Liver (tissue), 9 donors: ENCODE data around the gene DIPK1B. TPM values are rescaled to one million over a fixed set of nuclear protein-coding genes. Genes with fewer than 3 reads are reported as not detected.

Experiments used
- DNase-seq: peaks from one replicate; pipeline ENCODE4 v3.0.0-alpha.2; 2017; ENCODE audit warnings: low spot score
- H3K27ac ChIP-seq, 2 donors: one replicate each; pipeline ENCODE4 v1.7.0; 2013; ENCODE audit warnings: inconsistent platforms in 2 of 2, low read length in 2 of 2, control low read depth in 1 of 2, low read depth in 1 of 2, mild to moderate bottlenecking in 1 of 2
- H3K27me3 ChIP-seq, 4 donors: one replicate each; pipeline versions ENCODE4 v1.6.1 to v1.7.0; 2013; ENCODE audit warnings: low read length in 3 of 4, inconsistent platforms in 1 of 4, mild to moderate bottlenecking in 1 of 4, moderate library complexity in 1 of 4; ENCODE audit not compliant: control insufficient read depth in 4 of 4, insufficient read depth in 4 of 4
- H3K36me3 ChIP-seq, 4 donors: one replicate each; pipeline versions ENCODE4 v1.6.1 to v1.7.0; 2013; ENCODE audit warnings: low read length in 3 of 4, mild to moderate bottlenecking in 3 of 4, low read depth in 1 of 4, moderate library complexity in 1 of 4; ENCODE audit not compliant: control insufficient read depth in 4 of 4, insufficient read depth in 3 of 4
- H3K4me1 ChIP-seq, 4 donors: one replicate each; pipeline versions ENCODE4 v1.6.1 to v1.7.0; 2013; ENCODE audit warnings: low read length in 3 of 4, mild to moderate bottlenecking in 3 of 4, moderate library complexity in 1 of 4; ENCODE audit not compliant: control insufficient read depth in 4 of 4, insufficient read depth in 4 of 4
- H3K4me3 ChIP-seq, 3 donors: one replicate each; pipeline versions ENCODE4 v1.6.1 to v1.7.0; 2013; ENCODE audit warnings: low read length in 3 of 3, control low read depth in 1 of 3, low read depth in 1 of 3, mild to moderate bottlenecking in 1 of 3
- H3K9ac ChIP-seq, 2 donors: one replicate each; pipeline ENCODE4 v1.7.0; 2013; ENCODE audit warnings: low read length in 2 of 2, mild to moderate bottlenecking in 2 of 2, moderate library complexity in 2 of 2, control low read depth in 1 of 2, low read depth in 1 of 2
- H3K9me3 ChIP-seq, 4 donors: one replicate each; pipeline versions ENCODE4 v1.6.1 to v1.7.0; 2013; ENCODE audit warnings: low read length in 3 of 4; ENCODE audit not compliant: control insufficient read depth in 4 of 4
- EGR1 ChIP-seq, 2 donors: IDR thresholded peaks; 2 replicates each; pipeline ENCODE4 v1.6.1; 2016 to 2018; ENCODE audit warnings: antibody characterized with exemption in 2 of 2, low read depth in 2 of 2
- FOXA2 ChIP-seq: IDR thresholded peaks from 2 replicates; pipeline ENCODE4 v1.6.1; 2016; ENCODE audit warnings: antibody characterized with exemption
- HNF4A ChIP-seq, 2 donors: conservative IDR thresholded peaks; 2 replicates each; pipeline ENCODE4 v1.6.1; 2016; ENCODE audit warnings: antibody characterized with exemption in 2 of 2, mild to moderate bottlenecking in 2 of 2
- HNF4G ChIP-seq: IDR thresholded peaks from 2 replicates; pipeline ENCODE4 v1.6.1; 2016; ENCODE audit warnings: antibody characterized with exemption
- JUND ChIP-seq, 2 donors: IDR thresholded peaks; 2 replicates each; pipeline ENCODE4 v1.6.1; 2016; ENCODE audit warnings: antibody characterized with exemption in 2 of 2
- MAX ChIP-seq: IDR thresholded peaks from 2 replicates; pipeline ENCODE4 v1.6.1; 2016; ENCODE audit warnings: antibody characterized with exemption
- NR2F2 ChIP-seq: IDR thresholded peaks from 2 replicates; pipeline ENCODE4 v1.6.1; 2016; ENCODE audit warnings: antibody characterized with exemption
- RAD21 ChIP-seq, 2 donors: IDR thresholded peaks; 2 replicates each; pipeline ENCODE4 v1.6.1; 2016; ENCODE audit warnings: antibody characterized with exemption in 2 of 2, mild to moderate bottlenecking in 2 of 2
- REST ChIP-seq: IDR thresholded peaks from 2 replicates; pipeline ENCODE4 v1.6.1; 2016; ENCODE audit warnings: antibody characterized with exemption, mild to moderate bottlenecking
- RXRA ChIP-seq, 2 donors: IDR thresholded peaks; 2 replicates each; pipeline ENCODE4 v1.6.1; 2017 to 2018; ENCODE audit warnings: antibody characterized with exemption in 2 of 2, mild to moderate bottlenecking in 1 of 2
- TAF1 ChIP-seq: conservative IDR thresholded peaks from 2 replicates; pipeline ENCODE4 v1.6.1; 2016; ENCODE audit warnings: antibody characterized with exemption, mild to moderate bottlenecking
- YY1 ChIP-seq: IDR thresholded peaks from 2 replicates; pipeline ENCODE4 v1.6.1; 2016; ENCODE audit warnings: antibody characterized with exemption, mild to moderate bottlenecking
- ZBTB33 ChIP-seq: IDR thresholded peaks from 2 replicates; pipeline ENCODE4 v1.6.1; 2016; ENCODE audit warnings: antibody characterized with exemption
- WGBS: extraction: QIAGEN DNeasy Blood & Tissue Kit; methylation state at CpG from one replicate; pipeline ENCODE4 v1.1.7; 2013; 5-methylcytosine and 5-hydroxymethylcytosine counted together
- polyA plus RNA-seq, 2 donors: library from polyadenylated mRNA; stranded (reverse) in 1 of 2; unstranded in 1 of 2; fragments of 200-250 nt in 1 of 2; fragments of >200 nt in 1 of 2; fragmentation: Nextera tagmentation in 1 of 2; extraction: Ambion mirVana in 1 of 2; gene quantifications; one replicate each; pipeline versions ENCODE4 v1.2.1 to v1.2.3, GENCODE V29; 2013 to 2015
- total RNA-seq, 2 donors: library from RNA; depleted of rRNA; stranded (reverse); fragments of >200 nt; gene quantifications; one replicate each; pipeline ENCODE4 v1.2.3, GENCODE V29; 2014
- donor health status: healthy.
- donor health status: healthy.
- donor health status: healthy.
- donor health status: healthy.
- donor health status: healthy.

DIPK1B gene
- total and polyA plus RNA-seq, 4 donors, result 2.3 to 19.7 (median 5.2) TPM

- H3K27ac ChIP-seq, result no peak overlapping the region
- peaks cover 0 to 29% (median 10%) of the 10 kb centered on the region in 4 donors for H3K4me1 ChIP-seq
- H3K4me3 ChIP-seq, result no peak overlapping the region
- no peak for DNase-seq
- TF ChIP-seq HNF4G, result no peak
- TF ChIP-seq JUND (IDR thresholded peaks at IDR 0.05), result no peak
- TF ChIP-seq ZBTB33, result no peak
- no peak for TF ChIP-seq NR2F2
- TF ChIP-seq MAX, result no peak
- TF ChIP-seq YY1, result no peak
- no peak for TF ChIP-seq RXRA (IDR thresholded peaks at IDR 0.05)
- no peak for TF ChIP-seq HNF4A (conservative IDR thresholded peaks at IDR 0.05)
- no peak for TF ChIP-seq TAF1
- WGBS, result 70% methylated on average over 20 of the region's 20 CpGs
- H3K36me3 ChIP-seq, result peaks cover 5 to 12% (median 8%) of the 10 kb centered on the region in 4 donors
- H3K9ac ChIP-seq, result no peak overlapping the region
- no peaks in the 10 kb centered on the region for H3K9me3 ChIP-seq
- H3K27me3 ChIP-seq, result no peaks in the 10 kb centered on the region
These were observed 6.2 kb downstream of the DIPK1B start for GRCh38 chr9:136718345-136719194.

- Histone ChIP-seq H3K9me3 (no peaks in the 10 kb centered on the region), H3K27me3 (no peaks in the 10 kb centered on the region), H3K4me1 (peaks cover 0 to 32% (median 13%) of the 10 kb centered on the region in 4 donors), H3K36me3 (peaks cover 7 to 19% (median 14%) of the 10 kb centered on the region in 4 donors), H3K4me3 (no peak overlapping the region), H3K27ac (no peak overlapping the region), H3K9ac (no peak overlapping the region)
- TF ChIP-seq MAX (no peak), JUND (IDR thresholded peaks at IDR 0.05) (no peak), HNF4A (conservative IDR thresholded peaks at IDR 0.05) (no peak), TAF1 (no peak), EGR1 (IDR thresholded peaks at IDR 0.05; ENCODE audit: low read depth in 2 of 2) (no peak), REST (no peak), RAD21 (IDR thresholded peaks at IDR 0.05) (no peak), FOXA2 (no peak), HNF4G (no peak)
- no peak for DNase-seq
- 59% methylated on average over 24 of the region's 24 CpGs for WGBS
These were observed 7.0 kb downstream of the DIPK1B start for GRCh38 chr9:136719195-136719880.
